DND-41 (cell line): ENCODE measurements around the gene SLC25A44.

Source experiments
- ATAC-seq: fragments of 200-7000 bp; cut with Tn5 transposase; 3 replicates; pipeline ENCODE4 v1.9.1; 2021; ENCODE audit warnings: low read depth; ENCODE audit not compliant: insufficient read depth
- DNase-seq: peaks from one replicate; pipeline ENCODE4 v3.0.0-alpha.2; 2020
- H2AFZ ChIP-seq: 2 replicates; pipeline ENCODE4 v1.6.0; 2012; ENCODE audit warnings: low read depth, low read length
- H3K27ac ChIP-seq: 2 replicates; pipeline ENCODE4 v1.5.1; 2012; ENCODE audit warnings: low read length, inconsistent platforms
- H3K27me3 ChIP-seq: fragments of 200-600 bp; sonication (generic); 2 replicates; pipeline ENCODE4 v1.6.0; 2012; ENCODE audit warnings: low read length, mild to moderate bottlenecking, inconsistent platforms; ENCODE audit not compliant: insufficient read depth, poor library complexity
- H3K36me3 ChIP-seq: 2 replicates; pipeline ENCODE4 v1.5.1; 2012; ENCODE audit warnings: low read length, inconsistent platforms; ENCODE audit not compliant: insufficient read depth
- H3K4me1 ChIP-seq: 2 replicates; pipeline ENCODE4 v1.5.1; 2012; ENCODE audit warnings: mild to moderate bottlenecking, low read length; ENCODE audit not compliant: insufficient read depth
- H3K4me2 ChIP-seq: 2 replicates; pipeline ENCODE4 v1.6.0; 2012; ENCODE audit warnings: mild to moderate bottlenecking, moderate library complexity, low read length, inconsistent platforms; ENCODE audit not compliant: insufficient read depth
- H3K4me3 ChIP-seq, 2 experiments: fragments of 200-600 bp in 1 of 2; shearing (Covaris generic) in 1 of 2; 2 replicates each; pipeline ENCODE4 v1.5.1; 2012 to 2016; ENCODE audit warnings: inconsistent platforms in 2 of 2, low read length in 2 of 2, mild to moderate bottlenecking in 2 of 2, low read depth in 1 of 2, moderate library complexity in 1 of 2
- H3K79me2 ChIP-seq: 2 replicates; pipeline ENCODE4 v1.6.0; 2012; ENCODE audit warnings: low read length, inconsistent platforms; ENCODE audit not compliant: insufficient read depth
- H3K9ac ChIP-seq: 2 replicates; pipeline ENCODE4 v1.6.0; 2012; ENCODE audit warnings: low read depth, mild to moderate bottlenecking, inconsistent platforms, low read length, moderate library complexity
- H3K9me3 ChIP-seq: 2 replicates; pipeline ENCODE4 v1.5.1; 2012; ENCODE audit warnings: low read length, moderate library complexity, mild to moderate bottlenecking, inconsistent platforms; ENCODE audit not compliant: insufficient read depth, severe bottlenecking
- H4K20me1 ChIP-seq: 2 replicates; pipeline ENCODE4 v1.6.0; 2012; ENCODE audit warnings: low read length; ENCODE audit not compliant: insufficient read depth
- EZH2 ChIP-seq: IDR thresholded peaks from 3 replicates; pipeline ENCODE4 v1.6.1; 2012; ENCODE audit warnings: borderline replicate concordance, low read depth, mild to moderate bottlenecking, moderate library complexity, low read length, inconsistent platforms; ENCODE audit not compliant: severe bottlenecking
- TF ChIP-seq, protein P1 (sequence below): IDR thresholded peaks from 2 replicates; pipeline ENCODE4 v1.5.1; 2012; ENCODE audit warnings: borderline replicate concordance, low read length, moderate library complexity, mild to moderate bottlenecking; ENCODE audit not compliant: poor library complexity, severe bottlenecking; ENCODE audit errors: extremely low read depth

SLC25A44 gene

GRCh38 chr1:156191292-156191964, 2.5 kb upstream of the SLC25A44 start:
- Histone ChIP-seq H3K9ac (no peak overlapping the region), H3K4me3 (no peak overlapping the region), H2AFZ (no peak overlapping the region), H3K27ac (no peak overlapping the region), H4K20me1 (peaks cover 11% of the 10 kb centered on the region; the same call in 1 of the 2 replicates), H3K4me1 (peaks cover 29% of the 10 kb centered on the region), H3K79me2 (peaks cover 24% of the 10 kb centered on the region), H3K27me3 (no peaks in the 10 kb centered on the region), H3K36me3 (peaks cover 11% of the 10 kb centered on the region), H3K9me3 (no peaks in the 10 kb centered on the region), H3K4me2 (no peak overlapping the region)
- ATAC-seq (no peak), DNase-seq (no peak)
- TF ChIP-seq, protein P1, sequence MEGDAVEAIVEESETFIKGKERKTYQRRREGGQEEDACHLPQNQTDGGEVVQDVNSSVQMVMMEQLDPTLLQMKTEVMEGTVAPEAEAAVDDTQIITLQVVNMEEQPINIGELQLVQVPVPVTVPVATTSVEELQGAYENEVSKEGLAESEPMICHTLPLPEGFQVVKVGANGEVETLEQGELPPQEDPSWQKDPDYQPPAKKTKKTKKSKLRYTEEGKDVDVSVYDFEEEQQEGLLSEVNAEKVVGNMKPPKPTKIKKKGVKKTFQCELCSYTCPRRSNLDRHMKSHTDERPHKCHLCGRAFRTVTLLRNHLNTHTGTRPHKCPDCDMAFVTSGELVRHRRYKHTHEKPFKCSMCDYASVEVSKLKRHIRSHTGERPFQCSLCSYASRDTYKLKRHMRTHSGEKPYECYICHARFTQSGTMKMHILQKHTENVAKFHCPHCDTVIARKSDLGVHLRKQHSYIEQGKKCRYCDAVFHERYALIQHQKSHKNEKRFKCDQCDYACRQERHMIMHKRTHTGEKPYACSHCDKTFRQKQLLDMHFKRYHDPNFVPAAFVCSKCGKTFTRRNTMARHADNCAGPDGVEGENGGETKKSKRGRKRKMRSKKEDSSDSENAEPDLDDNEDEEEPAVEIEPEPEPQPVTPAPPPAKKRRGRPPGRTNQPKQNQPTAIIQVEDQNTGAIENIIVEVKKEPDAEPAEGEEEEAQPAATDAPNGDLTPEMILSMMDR = no peak
- TF ChIP-seq EZH2 = no peak

DNA sequence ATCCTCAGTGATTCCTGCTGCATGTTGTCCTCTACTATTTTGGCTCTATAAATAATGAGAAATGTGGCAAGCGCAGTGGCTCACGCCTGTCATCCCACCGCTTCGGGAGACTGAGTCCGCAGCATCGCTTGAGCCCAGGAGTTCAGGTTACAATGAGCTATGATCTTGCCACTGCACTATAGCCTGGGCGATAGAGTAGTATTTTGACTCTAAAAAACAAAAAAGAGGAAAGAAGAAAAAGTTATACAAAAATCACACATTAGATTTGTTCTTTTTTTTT, 756 bp upstream of the SLC25A44 start:
- no peak for TF ChIP-seq EZH2
- TF ChIP-seq, protein P1 = no peak
- Histone ChIP-seq H3K4me2 (peak overlapping the region; percentile 57), H3K9ac (peak overlapping the region; percentile 48), H2AFZ (peak overlapping the region; percentile 80), H3K27me3 (no peaks in the 10 kb centered on the region), H3K36me3 (peaks cover 18% of the 10 kb centered on the region), H3K4me1 (peaks cover 33% of the 10 kb centered on the region), H3K9me3 (no peaks in the 10 kb centered on the region), H4K20me1 (peaks cover 13% of the 10 kb centered on the region; the same call in 1 of the 2 replicates), H3K27ac (peak overlapping the region; percentile 75), H3K4me3 (peak overlapping the region in 1 of 2 experiments; percentile 93; a peak in 2 of 4 replicates), H3K79me2 (peaks cover 39% of the 10 kb centered on the region)
- DNase-seq (no peak), ATAC-seq (no peak)

DNA sequence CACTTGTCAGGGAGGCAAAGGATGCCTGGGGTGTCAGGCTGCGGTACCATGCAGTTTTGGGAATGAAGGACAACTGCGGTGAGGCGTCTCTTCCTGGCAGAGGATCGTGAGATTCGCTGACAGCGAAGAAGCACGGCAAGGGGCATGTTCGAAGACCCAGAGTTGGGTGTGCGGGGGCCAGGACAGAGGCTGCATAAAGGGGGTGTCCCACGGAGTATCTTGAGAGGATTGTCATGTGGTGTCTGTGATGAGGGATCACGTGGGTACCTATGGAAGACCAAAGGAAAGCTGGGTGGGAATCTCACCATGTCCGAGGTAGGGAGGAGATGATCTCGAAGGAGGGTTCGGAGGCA, 372 bp downstream of the SLC25A44 start:
- H3K9ac ChIP-seq = peak overlapping the region; percentile 71
- DNase-seq = no peak
- H3K4me3 ChIP-seq = peak overlapping the region; percentile 71 to 93
- H3K27me3 ChIP-seq = no peaks in the 10 kb centered on the region
- H3K36me3 ChIP-seq = peaks cover 22% of the 10 kb centered on the region
- peaks cover 50% of the 10 kb centered on the region for H3K79me2 ChIP-seq
- H4K20me1 ChIP-seq = peaks cover 13% of the 10 kb centered on the region; the same call in 1 of the 2 replicates
- H3K9me3 ChIP-seq = no peaks in the 10 kb centered on the region
- TF ChIP-seq, protein P1 = no peak
- TF ChIP-seq EZH2 = no peak
- peaks cover 33% of the 10 kb centered on the region for H3K4me1 ChIP-seq
- peak overlapping the region; percentile 75 for H3K27ac ChIP-seq
- ATAC-seq = no peak
- peak overlapping the region; percentile 98 for H3K4me2 ChIP-seq
- peak overlapping the region; percentile 75 for H2AFZ ChIP-seq
